IMR-90 (cell line): Measurements from ENCODE around the gene CEL. TPM values are rescaled to one million over a fixed set of nuclear protein-coding genes. Genes with fewer than 3 reads are reported as not detected.

Experiments
- ATAC-seq: fragments of 200-7000 bp; cut with Tn5 transposase; 2 replicates; pipeline ENCODE4 v1.9.1; 2020; ENCODE audit warnings: low read depth, mild to moderate bottlenecking, moderate library complexity
- BruUV-seq: library from RNA; stranded (reverse); fragments of 400-500 nt; replicated peaks from 2 replicates; lab custom pipeline; 2021; lab: Mats Ljungman, UMichigan
- CTCF ChIA-PET: fragments of 300-600 bp; formaldehyde crosslinking; extraction: SDS; loops from one replicate; lab custom pipeline; 2021; ENCODE audit warnings: antibody characterized with exemption; lab: Yijun Ruan, JAX
- POLR2A ChIA-PET: fragments of 300-600 bp; sonication (Branson Sonifier 250); formaldehyde crosslinking; loops from one replicate; lab custom pipeline; 2022; ENCODE audit warnings: antibody characterized with exemption; ENCODE audit not compliant: unreplicated experiment; lab: Charles Lee
- DNase-seq: peaks from one replicate; pipeline ENCODE4 v3.0.0; 2013
- H2AFZ ChIP-seq: replicated peaks from 2 replicates; pipeline ENCODE3; 2013; ENCODE audit warnings: low read length, mild to moderate bottlenecking; ENCODE audit not compliant: poor library complexity
- H2AK5ac ChIP-seq: 2 replicates; pipeline ENCODE4 v1.6.1; 2013; ENCODE audit warnings: low read depth, low read length, inconsistent platforms
- H2AK9ac ChIP-seq: replicated peaks from 2 replicates; pipeline ENCODE3; 2013; ENCODE audit warnings: mild to moderate bottlenecking, low read depth, low read length, moderate library complexity; ENCODE audit not compliant: poor library complexity
- H2BK120ac ChIP-seq: 2 replicates; pipeline ENCODE4 v1.6.1; 2013; ENCODE audit warnings: low read depth, low read length, inconsistent platforms
- H2BK15ac ChIP-seq: 3 replicates; pipeline ENCODE4 v1.6.1; 2013; ENCODE audit warnings: low read depth, low read length, inconsistent platforms
- H2BK20ac ChIP-seq: 2 replicates; pipeline ENCODE4 v1.6.1; 2013; ENCODE audit warnings: low read depth, mild to moderate bottlenecking, inconsistent platforms, low read length, moderate library complexity
- H2BK5ac ChIP-seq: 2 replicates; pipeline ENCODE4 v1.6.1; 2013; ENCODE audit warnings: mild to moderate bottlenecking, low read depth, low read length, inconsistent platforms; ENCODE audit not compliant: poor library complexity, severe bottlenecking
- H3K14ac ChIP-seq: replicated peaks from 2 replicates; pipeline ENCODE4 v1.6.1; 2013; ENCODE audit warnings: low read depth, low read length, inconsistent platforms
- H3K18ac ChIP-seq: 2 replicates; pipeline ENCODE4 v1.6.1; 2013; ENCODE audit warnings: low read depth, low read length, control low read depth
- H3K23ac ChIP-seq: 2 replicates; pipeline ENCODE4 v1.6.1; 2013; ENCODE audit warnings: low read depth, low read length, inconsistent platforms
- H3K27ac ChIP-seq: 2 replicates; pipeline ENCODE4 v1.5.1; 2013; ENCODE audit warnings: mild to moderate bottlenecking, control low read depth, low read length; ENCODE audit not compliant: insufficient read depth
- H3K27me3 ChIP-seq: 2 replicates; pipeline ENCODE4 v1.6.1; 2013; ENCODE audit warnings: low read length; ENCODE audit not compliant: control insufficient read depth, insufficient read depth
- H3K36me3 ChIP-seq: 2 replicates; pipeline ENCODE4 v1.6.1; 2013; ENCODE audit warnings: low read length, mixed read lengths; ENCODE audit not compliant: control insufficient read depth, insufficient read depth
- H3K4ac ChIP-seq: 2 replicates; pipeline ENCODE4 v1.6.1; 2013; ENCODE audit warnings: low read depth, low read length, inconsistent platforms
- H3K4me1 ChIP-seq: 2 replicates; pipeline ENCODE4 v1.6.1; 2013; ENCODE audit warnings: low read length, mixed read lengths; ENCODE audit not compliant: control insufficient read depth, insufficient read depth
- H3K4me2 ChIP-seq: 2 replicates; pipeline ENCODE4 v1.6.1; 2013; ENCODE audit warnings: low read depth, mild to moderate bottlenecking, control low read depth, low read length, moderate library complexity
- H3K4me3 ChIP-seq: 2 replicates; pipeline ENCODE4 v1.5.1; 2013; ENCODE audit warnings: low read depth, mild to moderate bottlenecking, control low read depth, low read length, moderate library complexity; ENCODE audit not compliant: insufficient read depth
- H3K56ac ChIP-seq: 2 replicates; pipeline ENCODE4 v1.6.1; 2013; ENCODE audit warnings: low read length, inconsistent platforms; ENCODE audit not compliant: insufficient read depth; ENCODE audit errors: extremely low read depth
- H3K79me1 ChIP-seq, 2 experiments: 2 replicates each; pipeline ENCODE4 v1.6.1; 2013; ENCODE audit warnings: low read length in 2 of 2, inconsistent platforms in 1 of 2, low read depth in 1 of 2
- H3K9ac ChIP-seq: 2 replicates; pipeline ENCODE4 v1.6.1; 2013; ENCODE audit warnings: low read depth, low read length, control low read depth
- H3K9me1 ChIP-seq: 2 replicates; pipeline ENCODE4 v1.6.1; 2013; ENCODE audit warnings: low read length, inconsistent platforms; ENCODE audit not compliant: insufficient read depth
- H3K9me3 ChIP-seq: 2 replicates; pipeline ENCODE4 v1.6.1; 2013; ENCODE audit warnings: low read length; ENCODE audit not compliant: control insufficient read depth, insufficient read depth
- H4K20me1 ChIP-seq: 2 replicates; pipeline ENCODE4 v1.6.1; 2013; ENCODE audit warnings: low read length, inconsistent platforms; ENCODE audit not compliant: insufficient read depth
- H4K5ac ChIP-seq: 2 replicates; pipeline ENCODE4 v1.6.1; 2013; ENCODE audit warnings: mild to moderate bottlenecking, low read depth, low read length, control low read depth
- H4K8ac ChIP-seq, 2 experiments: 2 replicates each; pipeline ENCODE4 v1.6.1; 2013; ENCODE audit warnings: low read depth in 2 of 2, low read length in 2 of 2, control low read depth in 1 of 2, inconsistent platforms in 1 of 2
- H4K91ac ChIP-seq: 2 replicates; pipeline ENCODE4 v1.6.1; 2013; ENCODE audit warnings: low read depth, low read length, inconsistent platforms; ENCODE audit not compliant: insufficient read depth
- BHLHE40 ChIP-seq: fragments of 150-350 bp; IDR thresholded peaks from 2 replicates; pipeline ENCODE4 v1.6.1; 2016; ENCODE audit warnings: mild to moderate bottlenecking, low read depth, low read length
- CHD1 ChIP-seq: IDR thresholded peaks from 2 replicates; pipeline ENCODE4 v1.6.1; 2012; ENCODE audit warnings: low read depth, low read length, improper control_type of control experiment
- CTCF ChIP-seq: conservative IDR thresholded peaks from 2 replicates; pipeline ENCODE4 v1.5.1; 2012; ENCODE audit warnings: mild to moderate bottlenecking, low read depth, low read length, improper control_type of control experiment
- FOS ChIP-seq: fragments of 150-350 bp; IDR thresholded peaks from 2 replicates; pipeline ENCODE4 v1.6.1; 2016; ENCODE audit warnings: low read depth, low read length
- MAZ ChIP-seq: IDR thresholded peaks from 2 replicates; pipeline ENCODE4 v1.6.1; 2012; ENCODE audit warnings: low read depth, mild to moderate bottlenecking, low read length, improper control_type of control experiment, moderate library complexity, borderline replicate concordance
- MXI1 ChIP-seq: IDR thresholded peaks from 2 replicates; pipeline ENCODE4 v1.6.1; 2012; ENCODE audit warnings: low read depth, mild to moderate bottlenecking, low read length, moderate library complexity, borderline replicate concordance
- NFE2L2 ChIP-seq: fragments of 150-350 bp; IDR thresholded peaks from 2 replicates; pipeline ENCODE4 v1.6.1; 2016; ENCODE audit warnings: low read depth, mild to moderate bottlenecking, low read length
- POLR2A ChIP-seq: IDR thresholded peaks from 2 replicates; pipeline ENCODE4 v1.6.1; 2012; ENCODE audit warnings: mild to moderate bottlenecking, low read depth, low read length
- RCOR1 ChIP-seq: IDR thresholded peaks from 2 replicates; pipeline ENCODE4 v1.6.1; 2012; ENCODE audit warnings: mild to moderate bottlenecking, low read length, improper control_type of control experiment; ENCODE audit not compliant: insufficient replicate concordance
- WGBS, 2 experiments: methylation state at CpG; one replicate each; pipeline versions ENCODE4 v1.1.5 to v1.1.7; 2013; ENCODE audit warnings: missing lambda C conversion rate in 2 of 2; ENCODE audit not compliant: insufficient read length in 1 of 2; ENCODE audit errors: extremely low coverage in 2 of 2; 5-methylcytosine and 5-hydroxymethylcytosine counted together
- dilution Hi-C: fragments of 300-500 bp; cut with HindIII; formaldehyde crosslinking; loops from one replicate; pipeline ENCODE4 v1.14.3; 2018; ENCODE audit warnings: low sequenced_read_pairs; ENCODE audit not compliant: unreplicated experiment
- in situ Hi-C: fragments of 300-500 bp; cut with MboI; formaldehyde crosslinking; loops from 3 replicates; pipeline ENCODE4 v1.14.3; 2019; ENCODE audit warnings: low sequenced_read_pairs, inconsistent platforms, mixed read lengths
- intact Hi-C: fragments of 100-400 bp; cut with micrococcal nuclease; formaldehyde crosslinking; loops from 2 replicates; pipeline ENCODE4 v1.10.0; 2022
- polyA plus RNA-seq, 3 experiments: library from polyadenylated mRNA; depleted of rRNA; stranded (reverse); fragments of >200 nt; gene quantifications; 2 replicates each; pipeline ENCODE4 v1.2.3, GENCODE V29; 2012; ENCODE audit warnings: low replicate concordance in 1 of 3
- total RNA-seq: library from RNA; depleted of rRNA; stranded (reverse); fragments of >200 nt; gene quantifications from 2 replicates; pipeline ENCODE4 v1.2.3, GENCODE V29; 2012
- TF ChIP-seq, protein P1 (sequence below): fragments of 150-350 bp; IDR thresholded peaks from 2 replicates; pipeline ENCODE4 v1.6.1; 2016; ENCODE audit warnings: low read depth, mild to moderate bottlenecking, low read length, moderate library complexity, borderline replicate concordance
- TF ChIP-seq, protein P2 (sequence below): fragments of 150-350 bp; IDR thresholded peaks from 2 replicates; pipeline ENCODE4 v1.6.1; 2017; ENCODE audit warnings: mild to moderate bottlenecking, antibody characterized with exemption, low read length, low read depth

CEL gene
- total and polyA plus RNA-seq, 2 of the 4 experiments (the other 2 are of a cell fraction): under 0.01 to 0.75 TPM

- TF ChIP-seq, protein P1, sequence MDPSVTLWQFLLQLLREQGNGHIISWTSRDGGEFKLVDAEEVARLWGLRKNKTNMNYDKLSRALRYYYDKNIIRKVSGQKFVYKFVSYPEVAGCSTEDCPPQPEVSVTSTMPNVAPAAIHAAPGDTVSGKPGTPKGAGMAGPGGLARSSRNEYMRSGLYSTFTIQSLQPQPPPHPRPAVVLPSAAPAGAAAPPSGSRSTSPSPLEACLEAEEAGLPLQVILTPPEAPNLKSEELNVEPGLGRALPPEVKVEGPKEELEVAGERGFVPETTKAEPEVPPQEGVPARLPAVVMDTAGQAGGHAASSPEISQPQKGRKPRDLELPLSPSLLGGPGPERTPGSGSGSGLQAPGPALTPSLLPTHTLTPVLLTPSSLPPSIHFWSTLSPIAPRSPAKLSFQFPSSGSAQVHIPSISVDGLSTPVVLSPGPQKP: no peak
- TF ChIP-seq CHD1 (no peak), NFE2L2 (no peak)
Measured at GRCh38 chr9:133112663-133113026, 50.9 kb downstream of the CEL start (continued).

GRCh38 chr9:133113163-133113948 is 51.6 kb downstream of the CEL start:
- POLR2A ChIA-PET: no interaction called here
- H4K91ac ChIP-seq: no peak overlapping the region
- no peak overlapping the region for H2AK5ac ChIP-seq
- no peak overlapping the region for H2BK120ac ChIP-seq
- peak overlapping the region; percentile 74 for H2AK9ac ChIP-seq
- intact Hi-C loops: no loop called here
- H3K56ac ChIP-seq: no peak overlapping the region
- H3K36me3 ChIP-seq: peaks cover 16% of the 10 kb centered on the region; the same call in 1 of the 2 replicates
- peaks cover 18 to 64% of the 10 kb centered on the region in 2 experiments for H3K79me1 ChIP-seq
- peak overlapping the region; percentile 37 for H3K14ac ChIP-seq
- H4K8ac ChIP-seq: no peak overlapping the region
- dilution Hi-C loops: no loop called here
- ATAC-seq (peak; percentile 21), DNase-seq (peak; percentile 51)
- H3K4ac ChIP-seq: peak overlapping the region; percentile 61; the same call in 1 of the 2 replicates
- H3K27me3 ChIP-seq: no peaks in the 10 kb centered on the region
- WGBS, 2 experiments: 66% methylated on average over 10 of the region's 19 CpGs; no CpG with 5 or more reads in 1 of the 2 experiments
- H3K4me2 ChIP-seq: peak overlapping the region; percentile 8; the same call in 1 of the 2 replicates
- H2AFZ ChIP-seq: peak overlapping the region; percentile 73
- H3K18ac ChIP-seq: no peak overlapping the region
- BruUV-seq: no TSS peak
- H3K9me3 ChIP-seq: no peaks in the 10 kb centered on the region
- no peak overlapping the region for H3K9ac ChIP-seq
- H3K27ac ChIP-seq: no peak overlapping the region
- H3K9me1 ChIP-seq: peaks cover 7% of the 10 kb centered on the region; the same call in 1 of the 2 replicates
- CTCF ChIA-PET: interaction anchor here (0.6 to 2.9 kb wide), 2 partner anchors 11 to 31 kb away, joined by 3 to 10 read pairs; no protein-coding TSS in a partner anchor
- H2BK20ac ChIP-seq: no peak overlapping the region
- H3K4me3 ChIP-seq: no peak overlapping the region
- peak overlapping the region; percentile 66; the same call in 1 of the 2 replicates for H3K23ac ChIP-seq
- peaks cover 67% of the 10 kb centered on the region for H4K20me1 ChIP-seq
- no peak overlapping the region for H2BK15ac ChIP-seq
- no peak overlapping the region; the same call in 1 of the 2 replicates for H4K5ac ChIP-seq
- H3K4me1 ChIP-seq: peaks cover 21% of the 10 kb centered on the region
- in situ Hi-C loops: no loop called here
- H2BK5ac ChIP-seq: peak overlapping the region; percentile 44
- TF ChIP-seq RCOR1 (no peak), NFE2L2 (no peak), CHD1 (no peak), MXI1 (no peak), POLR2A (no peak), FOS (no peak), MAZ (no peak), BHLHE40 (no peak), CTCF (no peak)
- TF ChIP-seq, protein P2, sequence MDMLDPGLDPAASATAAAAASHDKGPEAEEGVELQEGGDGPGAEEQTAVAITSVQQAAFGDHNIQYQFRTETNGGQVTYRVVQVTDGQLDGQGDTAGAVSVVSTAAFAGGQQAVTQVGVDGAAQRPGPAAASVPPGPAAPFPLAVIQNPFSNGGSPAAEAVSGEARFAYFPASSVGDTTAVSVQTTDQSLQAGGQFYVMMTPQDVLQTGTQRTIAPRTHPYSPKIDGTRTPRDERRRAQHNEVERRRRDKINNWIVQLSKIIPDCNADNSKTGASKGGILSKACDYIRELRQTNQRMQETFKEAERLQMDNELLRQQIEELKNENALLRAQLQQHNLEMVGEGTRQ: no peak
